CD1c-positive myeloid dendritic cell (primary cell): ENCODE data around the gene CAMK2B.
A peak's percentile ranks its signal among the peaks of the same experiment; 100 is the strongest.
"Not testable (repeated sequence)": the region's sequence is repeated elsewhere in the genome, so short reads cannot be mapped to it uniquely, and the experiment has no call there.

Experiments used
- DNase-seq: peaks from one replicate; pipeline ENCODE4 v3.0.0-alpha.2; 2016; ENCODE audit errors: extremely low spot score

CAMK2B gene

GRCh38 chr7:44217223-44217714, 108.1 kb downstream of the CAMK2B start:
- no peak for DNase-seq

GRCh38 chr7:44216521-44217222, 108.7 kb downstream of the CAMK2B start:
- DNase-seq: no peak

DNA sequence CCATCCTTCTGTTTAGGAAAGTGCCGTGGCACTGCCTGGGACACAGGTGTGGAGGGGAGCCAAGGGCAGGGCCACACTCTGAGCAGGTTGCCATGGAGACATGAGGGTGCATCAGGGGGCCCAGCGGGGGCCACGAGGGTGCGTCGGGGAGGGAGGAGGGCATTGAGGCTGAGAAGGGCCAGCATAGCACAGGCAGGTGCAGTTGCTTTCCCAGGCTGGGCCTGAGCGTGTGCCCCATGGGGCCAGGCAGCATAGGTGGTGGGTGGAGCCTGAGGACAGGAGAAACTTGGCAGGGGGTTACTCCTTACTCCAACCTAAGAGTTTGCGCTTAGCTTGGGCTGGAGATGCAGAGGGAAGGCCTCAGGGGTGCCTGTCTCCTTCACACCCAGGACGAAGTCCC, 109.4 kb downstream of the CAMK2B start:
- no peak for DNase-seq

DNA sequence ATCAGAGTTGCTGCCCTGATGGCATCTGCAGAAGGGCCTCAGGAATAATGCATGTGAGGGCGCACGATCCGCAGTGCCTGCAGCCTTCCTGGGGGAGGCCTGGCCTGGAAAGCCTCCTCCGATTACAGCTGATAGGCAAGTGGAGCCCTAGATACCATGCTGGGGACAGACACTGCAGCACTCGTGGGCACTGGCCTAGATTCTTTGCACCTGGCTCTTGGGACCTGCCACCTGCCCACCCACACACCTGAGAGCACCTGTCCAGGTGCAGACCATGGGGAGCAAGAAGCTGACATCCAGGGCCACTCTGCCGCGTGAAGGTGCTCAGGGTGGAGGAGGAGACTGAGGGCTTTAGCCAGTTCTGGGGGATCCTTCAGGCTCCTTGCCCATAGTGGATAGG, 109.9 kb downstream of the CAMK2B start:
- no peak for DNase-seq

DNA sequence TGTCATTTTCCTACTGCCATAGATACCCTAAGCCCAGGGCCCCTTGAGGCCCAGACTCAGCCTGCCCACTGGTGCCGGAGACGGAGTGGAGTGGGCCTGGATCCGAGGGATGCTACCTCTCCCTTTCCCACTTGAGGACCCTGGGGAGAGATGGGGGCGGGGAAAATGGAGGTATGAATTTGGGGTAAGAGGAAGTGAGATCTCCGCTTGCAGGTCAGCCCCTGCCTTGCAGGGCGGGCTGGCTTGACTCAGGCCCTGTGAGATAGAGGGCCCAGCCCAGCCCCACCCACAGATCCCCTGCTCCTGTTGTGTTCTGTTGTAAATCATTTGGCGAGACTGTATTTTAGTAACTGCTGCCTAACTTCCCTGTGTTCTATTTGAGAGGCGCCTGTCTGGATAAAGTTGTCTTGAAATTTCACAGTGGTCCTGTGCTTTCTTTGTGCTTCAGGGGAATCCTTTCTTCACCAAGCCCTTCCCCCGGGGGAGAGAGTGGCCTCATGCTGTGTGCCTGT, 111.5 kb downstream of the CAMK2B start:
- no peak for DNase-seq

GRCh38 chr7:44213206-44213876, 112.1 kb downstream of the CAMK2B start:
- DNase-seq: no peak

DNA sequence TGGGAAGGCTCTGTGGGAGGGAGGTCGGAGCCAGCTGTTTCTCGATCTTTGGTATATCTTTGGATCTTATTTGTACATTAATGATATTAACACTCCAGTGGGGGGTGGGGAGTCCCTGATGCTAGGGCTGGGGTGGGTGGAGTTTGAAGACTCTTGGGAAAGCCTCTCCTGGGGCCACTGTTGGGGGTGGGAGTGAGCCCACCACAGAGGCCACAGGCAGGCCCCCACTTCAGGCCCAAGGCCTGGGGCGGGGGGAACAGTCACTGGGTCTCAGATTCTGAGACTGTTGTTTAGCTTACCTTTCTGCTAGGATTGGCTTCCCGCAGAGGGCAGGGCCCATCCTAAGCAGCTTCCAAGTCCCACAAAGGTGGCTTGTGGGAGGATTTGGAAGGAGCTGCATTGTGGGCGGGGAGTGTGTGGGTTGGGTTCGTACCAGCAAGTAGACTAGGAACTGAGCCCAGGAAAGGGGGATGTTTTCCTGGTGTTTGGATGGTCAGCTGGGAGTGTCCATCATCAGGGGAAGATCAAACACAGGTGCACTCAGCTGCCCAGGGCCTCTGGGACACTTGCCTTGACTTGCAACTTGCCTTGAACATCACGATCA, 112.7 kb downstream of the CAMK2B start:
- DNase-seq: no peak

DNA sequence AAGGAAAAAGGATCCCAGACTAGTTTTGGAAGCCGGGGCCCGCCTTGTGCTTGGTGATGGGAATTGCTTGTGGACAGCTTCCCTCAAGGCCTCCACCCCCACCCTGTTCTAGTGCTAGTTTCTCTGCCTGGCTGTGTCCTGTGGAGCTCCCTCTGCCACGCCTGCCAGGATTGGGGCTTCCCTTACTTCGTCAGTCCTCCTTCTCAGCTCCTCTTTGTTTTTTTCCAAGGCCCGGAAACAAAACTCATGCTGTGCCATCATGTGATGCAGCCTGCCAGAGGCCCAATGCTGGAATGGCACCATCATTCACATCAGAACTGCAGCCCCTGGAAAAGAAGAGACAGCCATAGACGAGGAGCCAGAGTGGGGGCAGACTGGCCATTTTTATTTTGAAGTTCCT, 113.4 kb downstream of the CAMK2B start:
- DNase-seq: no peak

- DNase-seq: no peak
Observed at GRCh38 chr7:44211126-44211675, 114.2 kb downstream of the CAMK2B start.

DNA sequence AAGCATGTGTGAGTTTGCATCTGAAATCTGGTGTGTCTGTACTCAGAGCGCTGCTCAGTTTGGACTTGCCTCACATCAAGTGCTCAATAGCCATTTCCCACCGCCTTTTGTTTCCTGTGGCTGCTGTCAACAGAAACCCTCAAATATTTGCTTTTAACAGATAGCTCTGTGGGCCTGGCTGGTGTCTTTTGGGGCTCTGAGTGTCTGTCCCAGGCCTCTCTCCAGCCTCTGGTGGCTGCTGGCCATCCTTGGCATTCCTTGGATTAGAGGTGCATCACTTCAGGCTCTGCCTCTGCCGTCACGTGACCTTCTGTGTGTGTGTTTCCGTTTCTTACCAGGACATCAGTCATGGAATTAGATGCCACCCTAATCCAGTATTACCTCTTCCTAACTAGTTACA, 115.3 kb downstream of the CAMK2B start:
- DNase-seq: no peak

DNA sequence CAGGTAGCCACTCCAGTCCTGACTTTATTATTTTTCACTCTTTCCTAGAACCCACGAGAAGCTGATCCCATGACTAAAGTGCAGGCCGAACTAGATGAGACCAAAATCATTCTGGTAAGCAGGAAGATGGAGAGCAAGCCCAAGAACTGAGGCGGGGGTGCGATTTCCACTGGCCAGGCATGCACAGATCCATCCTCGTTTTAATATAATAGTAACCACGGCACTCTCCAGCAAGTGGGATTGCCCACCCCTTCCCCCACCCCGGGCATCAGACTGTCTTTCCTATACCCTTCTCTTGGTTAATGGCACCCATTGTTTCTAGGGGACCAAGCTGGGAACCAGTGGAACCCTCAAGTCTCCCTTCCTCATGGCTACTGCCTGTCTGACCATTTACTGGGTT, 117.3 kb downstream of the CAMK2B start:
- no peak for DNase-seq

- no peak for DNase-seq
Observed at GRCh38 chr7:44206008-44206407, 119.4 kb downstream of the CAMK2B start.

DNA sequence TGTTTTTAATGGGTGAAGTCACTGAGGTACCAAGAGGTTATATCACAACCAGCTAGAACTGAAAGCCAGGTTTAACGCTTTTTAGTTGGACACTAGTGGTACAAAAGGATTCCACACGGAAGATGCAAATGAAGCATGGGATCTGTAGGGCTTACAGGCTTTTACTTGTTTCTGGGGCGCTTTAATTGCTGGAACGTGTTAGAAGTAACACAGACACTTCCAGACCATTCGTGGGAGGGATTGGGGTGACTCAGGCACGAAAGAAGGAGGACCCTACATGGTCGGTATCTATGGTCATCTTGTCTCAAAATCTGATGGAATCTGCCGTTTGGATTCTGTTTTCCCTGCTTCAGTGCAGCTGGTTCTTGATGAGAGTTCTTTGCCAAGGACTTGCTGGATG, 123.6 kb downstream of the CAMK2B start:
- no peak for DNase-seq

DNA sequence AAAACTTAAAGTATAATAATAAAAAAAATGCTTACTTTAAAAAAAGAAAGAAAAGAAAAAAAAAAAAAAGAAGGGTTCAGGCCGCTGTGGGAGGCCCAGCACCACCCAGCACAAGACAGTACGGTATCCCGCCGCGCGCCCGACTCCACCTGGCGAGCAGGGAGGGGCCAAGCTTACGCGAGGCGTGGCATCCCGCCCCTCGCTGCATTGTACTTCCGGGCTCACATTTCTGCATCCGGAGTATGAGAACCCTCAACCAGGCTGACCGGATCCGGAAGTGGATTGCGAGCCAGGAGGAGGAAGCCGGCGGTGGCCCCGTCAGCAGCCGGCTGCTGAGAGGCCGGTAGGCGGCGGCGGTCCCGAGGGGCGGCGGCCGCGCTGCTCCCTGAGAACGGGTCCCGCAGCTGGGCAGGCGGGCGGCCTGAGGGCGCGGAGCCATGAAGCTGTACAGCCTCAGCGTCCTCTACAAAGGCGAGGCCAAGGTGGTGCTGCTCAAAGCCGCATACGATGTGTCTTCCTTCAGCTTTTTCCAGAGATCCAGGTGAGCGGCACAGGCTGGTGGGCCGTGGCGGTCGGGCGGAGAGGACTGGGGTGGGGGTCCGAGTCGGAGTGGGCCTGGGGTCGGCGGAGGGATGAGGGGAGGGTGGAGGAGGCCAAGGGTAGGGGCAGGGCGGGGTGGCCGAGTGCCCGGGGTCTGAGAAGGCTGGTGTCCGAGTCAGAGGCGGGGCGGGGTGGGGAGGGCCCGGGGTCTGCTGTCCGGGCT, 124.5 kb downstream of the CAMK2B start, which contains the start of gene YKT6:
YKT6 (plus strand) TSS at position 280 of the 763 bp plus-strand sequence; CDS start at position 438, 158 bp downstream.
- DNase-seq: peak; percentile 96

- DNase-seq: not testable (repeated sequence)
Observed at GRCh38 chr7:44200163-44200562, 125.2 kb downstream of the CAMK2B start.

DNA sequence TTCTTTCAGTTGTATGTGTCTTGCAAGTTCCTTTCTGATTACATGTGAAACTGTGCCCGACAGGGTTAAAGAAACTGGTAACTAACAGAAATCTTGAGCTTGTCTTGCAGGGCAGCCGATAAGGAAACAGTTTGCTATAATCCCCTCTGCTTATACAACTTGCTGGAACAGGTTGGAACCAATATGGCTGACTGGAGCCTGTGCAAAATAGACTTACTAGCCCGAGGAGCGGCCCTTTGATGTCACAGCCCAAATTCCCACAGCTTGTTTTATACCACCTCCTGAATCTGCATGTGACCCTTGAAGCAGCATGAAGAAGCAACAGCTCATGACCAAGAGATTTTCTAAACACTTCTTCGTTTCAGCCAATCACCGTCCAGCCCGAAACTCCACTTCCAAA, 127.9 kb downstream of the CAMK2B start:
- DNase-seq: no peak

GRCh38 chr7:44196450-44196872, 128.9 kb downstream of the CAMK2B start:
- DNase-seq: peak; percentile 42

GRCh38 chr7:44195889-44196288, 129.5 kb downstream of the CAMK2B start:
- DNase-seq: no peak

- DNase-seq: no peak
Observed at GRCh38 chr7:44194562-44195145, 130.7 kb downstream of the CAMK2B start.

- DNase-seq: no peak
Observed at GRCh38 chr7:44194069-44194468, 131.3 kb downstream of the CAMK2B start.
